ENCODE results near the gene GTF2A2.

GRCh38 chr15:59649603-59650002, 7.7 kb downstream of the GTF2A2 start:
- no peak for TF ChIP-seq CTCF (IDR thresholded peaks at IDR 0.05)
- TF ChIP-seq EZH2 (IDR thresholded peaks at IDR 0.05; ENCODE audit: borderline replicate concordance, insufficient read depth, low read depth, low read length, poor library complexity, severe bottlenecking) = no peak

All from B cell (primary cell).